Posterior vena cava (tissue), 2 donors: ENCODE data around the gene PLA2G15. TPM values are rescaled to one million over a fixed set of nuclear protein-coding genes. Genes with fewer than 3 reads are reported as not detected.

Experiments used
- DNase-seq: peaks from one replicate; pipeline ENCODE4 v3.0.0-alpha.2; 2020; ENCODE audit warnings: low spot score
- intact Hi-C, 2 donors: fragments of 100-400 bp; cut with DNase I; formaldehyde crosslinking; loops; one replicate each; pipeline versions ENCODE4 v1.14.1 to v1.14.2; 2022 to 2023
- total RNA-seq, 2 donors: library from RNA; stranded (reverse); fragmentation: NEBNext Ultra II Directional; extraction: Animal tissue kit (Norgen Biotek cat#: 25700); gene quantifications; one replicate each; pipeline ENCODE4 v1.2.1, GENCODE V29; 2021
- donor health status: DM: yes; HTN: yes; CAD: no.
- donor health status: DM: yes; HTN: yes; CAD: no.

The PLA2G15 gene
- total RNA-seq, 2 donors from 2014 or later: 11.6 to 21.9 TPM

DNA sequence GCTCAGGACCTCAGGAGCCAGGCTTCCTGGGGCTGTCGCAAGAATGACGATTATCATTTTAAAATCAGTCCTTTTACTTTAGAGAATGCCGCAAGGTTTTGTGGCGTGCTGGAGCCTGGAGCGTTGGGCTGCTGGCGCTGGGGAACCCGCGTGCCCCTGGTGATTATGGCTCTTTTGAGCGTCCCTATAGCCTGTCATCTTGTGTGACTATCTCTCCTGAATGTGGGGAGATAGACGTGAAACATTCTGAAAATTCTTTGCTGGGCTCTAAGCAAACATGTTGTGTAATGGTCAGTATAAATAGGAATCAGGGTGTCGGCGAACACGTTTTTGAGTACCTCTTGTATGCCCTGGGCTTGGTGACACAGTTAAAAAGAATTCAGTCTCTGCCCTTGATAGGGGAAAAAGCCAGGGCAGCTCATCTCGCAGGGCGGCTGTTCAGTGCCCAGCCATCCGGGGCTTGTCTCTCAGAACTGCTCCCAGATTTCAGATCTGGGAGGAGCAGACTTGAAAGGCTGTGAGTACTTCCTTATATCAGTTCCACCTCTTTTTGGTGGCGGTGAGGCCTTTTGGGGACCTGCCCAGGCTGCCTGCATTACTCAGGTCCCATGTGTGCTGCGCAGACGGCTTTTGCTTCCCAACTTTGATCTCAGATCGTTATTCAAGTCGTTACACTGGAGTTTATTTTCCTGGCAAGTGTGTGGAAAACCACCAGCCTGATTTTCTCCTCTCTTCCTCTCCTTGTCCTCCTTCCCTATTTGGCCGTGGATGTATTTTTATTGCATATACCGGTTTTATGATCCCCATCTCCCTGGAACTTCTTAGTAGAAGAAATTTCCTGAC is 20.1 kb downstream of the PLA2G15 start:
- DNase-seq: peak; percentile 87
- intact Hi-C loops: no loop called here

DNA sequence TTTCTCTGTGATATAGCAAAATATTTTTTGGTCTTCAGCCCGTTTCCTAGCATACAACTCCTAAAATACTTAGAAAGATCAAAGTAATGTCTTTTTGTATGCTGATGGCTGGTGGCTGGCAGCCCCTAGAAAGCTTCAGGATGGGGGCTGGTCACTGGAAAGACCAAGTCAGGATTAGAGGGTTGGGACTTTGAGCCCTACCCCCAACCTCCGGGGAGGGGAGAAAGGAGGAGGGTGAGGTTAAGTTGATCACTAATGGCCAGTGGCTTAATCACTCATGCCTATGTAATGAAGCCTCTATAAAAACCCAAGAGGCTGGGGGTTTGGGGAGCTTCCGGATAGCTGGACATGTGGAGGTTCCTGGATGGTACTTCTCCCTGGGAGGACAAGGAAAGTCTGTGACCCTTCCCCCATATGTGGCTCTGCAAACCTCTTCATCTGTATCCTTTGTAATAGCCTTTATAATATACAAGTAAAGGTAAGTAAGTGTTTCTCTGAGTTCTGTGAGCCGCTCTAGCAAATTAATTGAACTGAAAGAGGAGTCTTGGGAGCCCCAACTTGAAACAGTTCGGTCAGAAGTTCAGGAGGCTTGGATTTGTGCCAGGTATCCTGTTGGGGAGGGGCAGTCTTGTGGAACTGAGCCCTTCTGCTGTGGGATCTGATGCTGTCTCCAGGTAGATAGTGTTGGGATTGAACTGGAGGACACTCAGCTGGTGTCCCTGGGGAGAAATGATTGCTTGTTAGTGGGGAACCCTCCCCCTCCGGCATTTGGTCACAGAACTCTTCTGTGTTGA is 22.6 kb downstream of the PLA2G15 start:
- intact Hi-C loops: no loop called here
- DNase-seq: no peak

DNA sequence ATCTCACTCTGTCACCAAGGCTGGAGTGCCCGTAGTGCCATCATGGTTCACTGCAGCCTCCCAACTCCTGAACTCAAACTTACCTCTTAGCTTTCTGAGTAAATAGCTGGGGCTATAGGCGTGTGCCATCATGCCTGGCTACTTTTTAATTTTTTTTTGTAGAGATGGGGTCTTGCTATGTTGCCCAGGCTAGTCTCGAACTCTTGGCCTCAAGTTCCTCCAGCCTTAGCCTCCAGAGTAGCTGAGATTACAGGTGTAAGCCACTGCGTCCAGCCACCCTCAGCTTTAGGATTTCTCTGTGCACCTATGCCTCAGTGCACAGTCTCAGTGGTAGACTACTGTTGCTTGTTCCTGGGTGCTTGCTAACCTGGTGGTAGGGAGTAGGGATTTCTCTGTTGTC is 24.6 kb downstream of the PLA2G15 start:
- DNase-seq: no peak
- intact Hi-C loops: no loop called here

DNA sequence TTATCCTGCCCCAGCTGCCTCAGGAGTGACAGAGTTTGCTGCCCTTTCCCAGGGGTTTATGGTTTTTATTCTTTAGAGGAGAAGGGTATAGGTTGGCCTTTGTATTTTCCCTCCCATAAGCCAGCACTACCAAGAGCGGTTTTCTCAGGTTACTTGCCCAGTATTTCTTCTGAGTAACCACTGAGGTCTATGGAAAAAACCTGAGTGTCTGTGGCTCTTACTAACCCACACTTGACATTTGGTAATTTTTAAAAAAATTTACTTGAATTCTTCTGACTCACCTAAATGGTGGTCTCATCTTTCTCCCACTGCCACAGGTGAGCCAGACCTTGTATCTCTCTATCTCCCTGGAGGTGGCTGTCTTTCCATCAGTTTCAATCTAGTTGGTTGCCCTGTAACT is 25.2 kb downstream of the PLA2G15 start:
- DNase-seq: no peak
- intact Hi-C loops: no loop called here

DNA sequence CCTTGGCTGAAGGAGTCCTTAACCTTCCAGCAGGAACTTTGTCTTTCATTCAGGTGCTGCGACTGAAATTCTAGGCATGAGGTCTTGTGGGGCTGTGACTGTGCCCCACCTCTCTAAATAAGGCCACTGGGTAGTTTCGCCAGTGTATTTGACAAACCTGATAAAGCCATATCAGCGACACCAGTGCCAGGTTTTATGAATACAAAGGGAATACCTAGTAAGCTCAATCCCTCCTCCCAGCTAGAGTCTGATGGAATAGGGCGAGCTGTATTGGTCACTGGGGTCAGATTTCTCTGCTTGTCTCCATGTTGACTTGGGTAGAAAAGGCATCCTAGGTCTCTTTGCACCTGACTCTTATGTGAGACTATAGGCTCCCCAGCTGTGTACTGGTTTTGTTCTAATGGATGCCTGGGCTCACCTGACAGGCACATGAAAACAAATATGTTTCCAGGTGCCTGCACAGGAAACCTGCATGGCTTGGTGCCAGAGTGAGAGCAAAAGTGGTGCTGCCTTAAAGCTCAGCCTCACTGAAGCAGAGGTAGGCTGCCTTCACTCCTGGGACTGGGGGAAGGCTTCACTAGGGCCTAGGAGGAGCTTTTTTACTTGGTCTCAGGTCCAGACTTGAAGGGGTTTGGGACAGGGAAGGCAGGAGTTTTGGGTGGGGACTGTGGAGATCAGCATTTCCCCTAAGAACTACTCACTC is 27.5 kb downstream of the PLA2G15 start:
- intact Hi-C loops: no loop called here
- no peak for DNase-seq

DNA sequence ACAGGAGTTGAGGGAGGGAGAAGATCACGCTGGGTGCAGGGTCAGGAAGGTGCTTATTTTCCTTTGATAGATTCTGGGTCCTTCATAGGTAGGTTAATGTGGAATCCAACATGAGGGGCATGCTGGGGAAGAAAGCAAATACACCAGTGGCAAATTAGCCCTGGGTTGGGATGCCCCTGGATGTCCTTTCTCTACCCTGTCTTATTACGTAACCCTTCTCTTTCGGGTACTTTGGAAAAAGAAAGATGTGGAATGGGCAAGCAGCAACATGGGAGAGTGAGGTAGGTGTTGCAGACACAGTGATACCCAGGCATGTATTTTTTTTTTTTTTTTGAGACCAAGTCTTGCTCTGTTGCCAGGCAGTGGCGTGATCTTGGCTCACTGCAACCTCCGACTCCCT is 28.3 kb downstream of the PLA2G15 start:
- DNase-seq: no peak
- intact Hi-C loops: no loop called here

DNA sequence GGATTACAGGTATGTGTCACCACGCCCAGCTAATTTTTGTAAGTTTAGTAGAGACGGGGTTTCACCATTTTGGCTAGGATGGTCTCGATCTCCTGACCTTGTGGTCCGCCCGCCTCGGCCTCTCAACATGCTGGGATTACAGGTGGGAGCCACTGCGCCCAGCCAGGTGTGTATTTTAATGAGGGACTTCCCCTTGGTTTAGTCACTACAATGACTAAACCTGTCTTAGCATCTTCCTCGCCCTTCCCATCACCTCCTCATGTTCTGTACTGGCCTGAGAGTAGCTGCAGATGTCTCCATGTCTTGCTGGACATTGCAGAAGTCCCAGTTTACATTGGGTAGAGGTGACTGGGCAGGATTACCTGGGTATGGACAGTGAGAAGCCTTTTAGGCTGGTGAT is 28.7 kb downstream of the PLA2G15 start:
- intact Hi-C loops: no loop called here
- no peak for DNase-seq

DNA sequence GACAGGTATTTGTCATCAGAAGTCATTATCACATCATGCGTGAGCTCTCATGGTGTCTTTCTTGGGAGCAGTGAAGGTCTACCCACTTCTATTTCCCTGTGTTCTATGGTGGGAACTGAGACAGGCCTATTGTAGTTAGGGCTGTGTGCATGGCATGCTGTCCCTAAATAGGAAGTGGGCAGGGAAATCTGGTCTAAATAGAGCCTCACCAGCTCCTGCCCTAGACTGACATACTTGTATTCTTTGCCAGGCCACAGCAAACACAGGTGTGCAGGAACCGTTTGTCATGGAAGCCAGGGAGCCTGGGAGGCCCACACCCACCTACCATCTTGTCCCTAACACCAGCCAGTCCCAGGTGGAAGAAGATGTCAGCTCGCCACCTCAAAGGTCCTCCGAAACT is 29.3 kb downstream of the PLA2G15 start:
- no peak for DNase-seq
- intact Hi-C loops: no loop called here

DNA sequence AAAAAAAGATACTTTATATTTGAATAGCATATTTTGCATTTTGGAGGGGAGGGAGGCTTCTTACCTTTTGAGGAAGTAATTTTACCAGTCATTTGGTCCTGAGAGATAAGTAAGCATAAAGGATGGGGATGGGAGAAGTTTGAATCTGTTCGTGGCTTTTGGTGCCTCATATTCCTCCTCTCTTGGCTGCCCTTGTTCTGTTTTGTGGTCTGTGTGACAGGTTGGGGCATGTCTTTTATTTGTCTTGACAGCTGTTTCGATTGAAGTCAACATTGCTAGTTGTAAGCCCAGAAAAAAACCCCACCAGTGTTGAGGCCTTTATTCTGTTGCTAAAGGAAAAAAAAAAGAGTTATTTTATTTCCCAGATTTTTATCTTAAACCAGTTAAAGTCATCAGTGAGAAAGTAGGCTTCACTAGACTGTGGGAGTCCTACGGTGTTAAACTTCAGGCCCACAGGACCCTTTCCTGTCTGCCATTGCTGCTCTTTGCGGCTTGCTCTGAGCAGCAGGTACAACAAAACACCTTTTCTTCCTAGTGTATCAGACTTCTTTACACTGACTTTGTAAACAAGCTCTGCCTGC is 30.5 kb downstream of the PLA2G15 start:
- intact Hi-C loops: no loop called here

DNA sequence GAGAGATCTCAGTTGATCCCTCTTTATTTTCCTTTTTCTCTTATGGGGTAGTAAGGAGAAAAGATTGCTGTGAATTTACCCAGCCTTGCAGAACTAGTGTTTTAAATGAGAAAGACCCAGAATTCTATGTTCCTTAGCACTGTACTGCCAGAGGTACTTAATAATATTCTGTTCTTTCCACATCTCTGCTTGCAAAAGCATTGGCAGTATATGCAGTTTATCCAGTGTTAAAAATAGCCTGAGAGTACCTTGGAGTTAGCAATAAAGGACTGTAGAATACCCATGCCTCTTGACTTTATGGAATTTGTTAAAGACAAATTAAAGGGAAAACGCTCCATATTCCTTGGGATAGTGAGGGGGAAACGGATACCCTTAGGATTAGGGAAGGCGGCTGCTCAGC is 31.1 kb downstream of the PLA2G15 start:
- DNase-seq: no peak
- intact Hi-C loops: no loop called here

More for the DNA sequence above, 30.5 kb downstream of the PLA2G15 start:
- no peak for DNase-seq

DNA sequence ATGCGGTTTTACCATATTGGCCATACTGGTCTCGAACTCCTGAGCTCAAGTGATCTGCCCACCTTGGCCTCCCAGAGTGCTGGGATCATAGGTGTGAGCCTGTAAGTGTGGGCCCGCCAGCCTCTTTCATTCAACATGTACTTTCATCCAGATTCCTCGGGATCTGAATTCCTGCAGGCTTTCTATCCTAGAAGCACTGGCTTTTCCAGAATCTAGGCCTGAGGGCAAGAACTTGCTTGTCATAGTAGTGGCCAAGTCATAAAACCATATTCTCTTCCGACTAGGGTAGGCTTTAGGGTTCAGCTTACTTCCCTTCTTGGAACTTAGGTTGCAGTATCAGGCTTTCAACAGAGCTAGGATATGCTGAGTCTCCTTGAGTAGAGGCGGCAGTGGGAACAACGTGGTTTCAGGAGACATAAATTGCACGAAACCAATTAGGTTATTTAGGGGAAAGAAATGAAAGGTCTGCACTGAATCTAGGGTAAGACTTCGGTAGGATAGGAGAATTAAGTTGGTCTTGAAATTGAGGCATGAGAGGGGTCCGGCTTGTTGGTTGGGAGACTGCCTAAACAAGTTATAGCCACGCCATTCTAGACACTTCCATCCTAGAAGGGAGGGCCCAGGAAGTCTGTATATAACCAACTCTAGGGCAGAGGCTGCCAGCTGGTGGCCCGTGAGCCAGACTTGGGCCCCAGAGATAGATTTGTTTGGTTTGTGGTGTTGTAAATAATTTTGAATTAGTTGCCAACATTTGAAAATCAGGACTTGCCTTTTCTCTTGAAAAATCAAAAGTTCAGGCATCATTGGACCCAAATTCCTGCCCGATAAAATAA is 34.8 kb downstream of the PLA2G15 start:
- intact Hi-C loops: loop anchor here in 1 of 2 donors (1.0 kb wide), 1 partner anchor 31 kb away; the partner anchor contains the start of gene PRMT7
- DNase-seq: peak; percentile 15

DNA sequence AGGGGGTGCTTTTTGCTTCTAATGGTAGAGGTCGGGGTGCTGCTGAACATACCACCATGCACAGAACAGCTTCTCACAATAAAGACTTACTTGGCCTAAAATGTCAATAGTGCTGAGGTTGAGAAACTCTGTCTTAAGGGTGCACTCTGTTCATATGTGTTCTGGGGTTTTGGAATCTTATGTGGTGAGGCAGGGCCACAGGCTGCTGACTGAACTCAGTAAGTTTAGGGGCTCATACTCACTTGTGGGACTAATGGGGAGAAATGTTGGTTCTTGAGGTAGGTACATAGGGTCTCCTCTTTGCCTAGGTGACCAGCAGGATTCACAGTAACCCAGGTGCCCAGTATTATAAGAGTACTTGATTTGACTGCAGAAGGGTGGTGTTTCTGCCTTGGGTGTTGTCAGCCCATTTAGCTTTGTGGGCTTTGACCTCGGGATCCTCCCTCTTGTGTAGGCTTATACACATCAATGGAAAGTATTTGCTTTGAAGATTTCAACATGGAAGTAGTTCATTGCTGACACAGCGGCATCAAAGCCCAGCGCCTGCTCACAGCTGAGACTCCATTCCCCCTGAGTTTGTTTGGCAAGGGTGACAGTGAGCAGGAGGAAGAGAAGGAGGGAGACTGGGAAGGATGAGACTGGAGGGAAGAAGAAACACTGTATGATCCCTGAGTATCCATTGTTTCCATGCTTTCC is 36.3 kb downstream of the PLA2G15 start:
- intact Hi-C loops: no loop called here
- peak; percentile 24 for DNase-seq

DNA sequence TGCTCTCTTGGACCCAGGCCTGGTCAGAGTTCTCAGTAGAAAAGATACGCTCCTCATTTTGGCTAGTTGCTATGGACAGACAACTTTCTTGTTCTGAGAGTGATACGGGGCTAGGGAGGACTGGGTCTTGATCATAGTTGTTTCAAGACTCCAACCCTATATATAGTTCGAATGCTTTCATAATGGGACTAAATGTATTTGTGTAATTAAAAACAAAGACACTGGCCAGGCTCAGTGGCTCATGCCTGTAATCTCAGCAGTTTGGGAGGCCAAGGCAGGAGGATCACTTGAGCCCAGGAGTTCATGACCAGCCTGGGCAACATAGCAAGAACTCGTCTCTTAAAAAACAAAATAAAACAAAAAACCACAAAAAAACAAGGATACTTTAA is 36.9 kb downstream of the PLA2G15 start:
- DNase-seq: no peak
- intact Hi-C loops: no loop called here

DNA sequence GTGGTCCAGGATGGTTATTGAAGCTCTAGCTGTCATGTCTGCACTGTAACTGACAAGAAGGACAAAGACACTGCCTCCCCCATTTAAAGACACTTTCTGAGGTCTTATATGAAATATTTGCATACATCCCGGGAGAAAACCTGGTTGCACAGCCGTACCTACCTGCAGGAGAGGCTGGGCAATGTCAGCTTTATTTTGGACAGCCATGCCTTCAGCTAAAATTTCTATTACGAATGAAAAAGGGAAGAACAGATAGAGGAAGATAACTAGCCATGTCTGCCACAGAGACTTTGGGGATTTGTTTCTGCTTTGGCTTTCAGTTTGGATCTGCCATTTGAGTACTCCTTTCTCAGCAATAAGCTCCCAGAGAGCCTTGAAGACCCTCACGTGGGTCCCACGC is 38.2 kb downstream of the PLA2G15 start:
- DNase-seq: no peak
- intact Hi-C loops: no loop called here

DNA sequence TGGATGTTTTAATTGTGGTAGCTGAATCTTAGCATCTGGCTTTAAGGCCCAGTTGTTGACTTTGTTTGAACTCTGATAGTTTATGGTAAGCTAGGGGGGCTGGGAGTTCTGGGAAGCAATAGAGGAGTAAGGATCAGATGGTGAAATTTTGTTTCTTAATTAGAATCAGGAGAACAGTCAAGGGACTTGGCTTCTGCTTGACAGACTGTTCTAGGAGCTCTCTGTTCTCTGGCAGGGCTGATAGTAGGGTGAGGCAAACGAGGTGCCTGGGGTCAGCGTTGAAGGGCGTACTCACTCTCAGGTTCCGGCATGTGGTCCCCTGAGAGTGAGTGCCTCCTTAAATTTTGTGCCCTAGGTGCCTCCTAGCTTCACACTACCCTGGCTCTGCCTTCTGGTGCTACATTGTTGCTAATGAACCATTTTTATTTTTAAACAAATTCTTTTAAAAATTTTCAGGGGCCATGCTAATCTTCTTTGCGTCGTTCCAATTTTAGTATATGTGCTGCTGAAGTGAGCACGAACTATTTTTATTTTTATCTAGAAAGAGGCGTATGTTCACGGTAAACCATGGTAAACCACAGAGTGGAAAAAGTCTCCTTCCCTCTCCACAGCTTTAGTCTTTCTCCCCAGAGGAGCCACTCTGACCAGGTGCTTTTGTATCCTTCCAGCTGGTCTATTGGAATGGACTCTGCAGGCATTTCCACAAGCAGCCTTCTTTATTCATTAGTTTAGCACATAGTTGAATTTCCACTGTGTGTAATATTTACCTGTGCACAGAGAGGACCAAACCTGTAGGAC is 38.8 kb downstream of the PLA2G15 start:
- DNase-seq: no peak
- intact Hi-C loops: no loop called here

DNA sequence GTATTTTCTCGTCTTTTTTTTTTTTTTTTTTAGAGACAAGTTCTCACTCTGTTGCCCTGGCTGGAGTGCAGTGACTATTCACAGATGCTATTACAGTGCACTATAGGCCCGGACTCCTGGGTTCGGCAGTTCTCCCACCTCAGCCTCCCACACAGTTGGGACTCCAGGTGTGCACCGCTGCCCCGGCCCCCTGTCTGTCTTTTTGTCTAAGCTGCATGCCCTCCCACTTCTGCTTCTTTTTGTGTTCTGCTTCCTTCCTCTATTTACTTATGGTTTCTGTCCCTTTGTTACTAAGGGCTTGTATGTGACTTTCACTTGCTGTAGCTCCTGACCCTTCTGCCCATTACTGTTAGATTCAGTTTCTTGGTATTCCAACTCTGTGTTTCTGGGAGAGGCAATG is 39.7 kb downstream of the PLA2G15 start:
- intact Hi-C loops: no loop called here
- no peak for DNase-seq

DNA sequence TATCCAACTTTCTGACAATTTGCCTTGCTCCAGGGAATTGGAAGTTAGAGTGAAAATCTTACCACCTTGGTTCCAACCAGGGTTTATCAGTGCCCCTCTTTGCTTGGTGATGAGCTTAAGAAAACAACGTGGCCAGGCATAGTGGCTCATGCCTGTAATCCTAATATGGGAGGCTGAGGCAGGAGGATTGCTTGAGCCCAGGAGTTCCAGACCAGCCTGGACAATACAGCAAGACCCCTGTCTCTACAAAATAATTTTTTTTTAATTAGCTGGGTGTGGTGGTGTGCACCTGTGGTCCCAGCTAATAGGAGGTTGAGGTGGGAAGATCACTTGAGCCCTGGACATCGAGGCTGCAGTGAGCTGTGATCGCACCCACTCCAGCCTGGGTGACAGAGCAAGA is 40.5 kb downstream of the PLA2G15 start:
- DNase-seq: no peak
- intact Hi-C loops: no loop called here
